Measurements from ENCODE around the gene TNNT3.

DNA sequence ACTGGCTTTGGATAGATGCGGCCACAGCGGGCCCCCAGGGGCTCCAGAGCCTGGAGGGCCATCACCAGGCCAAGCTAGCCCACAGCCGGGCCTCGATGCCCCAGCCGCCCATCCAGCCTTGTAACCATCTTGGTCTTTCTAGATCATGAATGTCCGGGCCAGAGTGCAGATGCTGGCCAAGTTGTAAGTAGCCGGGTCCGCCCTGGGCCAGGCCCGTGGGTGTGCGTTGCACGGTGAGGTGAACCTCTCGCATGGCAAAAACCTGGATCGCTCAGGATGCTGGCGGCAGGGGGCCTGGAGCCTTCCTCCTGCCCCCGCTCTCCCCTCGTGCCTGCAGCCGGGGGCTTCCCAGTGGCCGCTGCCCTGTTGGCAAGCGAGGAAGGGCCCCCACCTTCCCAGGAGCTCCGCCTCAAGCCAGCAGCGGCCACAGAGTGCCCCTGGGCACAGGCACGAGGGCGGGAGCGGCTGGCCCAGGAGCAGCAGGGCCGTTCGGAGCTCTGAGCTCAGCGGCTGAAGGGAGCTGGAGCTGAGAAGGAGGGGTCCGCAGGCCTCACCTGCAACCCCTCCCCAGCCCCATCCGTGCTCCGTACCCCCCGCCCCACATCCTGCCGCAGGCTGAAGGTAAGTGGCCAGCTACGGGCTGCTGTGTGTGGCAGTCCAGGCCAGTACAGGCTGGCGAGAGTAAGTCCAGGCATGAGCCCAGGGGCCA lies 16.7 kb downstream of the TNNT3 start:
- TF ChIP-seq, protein P1, sequence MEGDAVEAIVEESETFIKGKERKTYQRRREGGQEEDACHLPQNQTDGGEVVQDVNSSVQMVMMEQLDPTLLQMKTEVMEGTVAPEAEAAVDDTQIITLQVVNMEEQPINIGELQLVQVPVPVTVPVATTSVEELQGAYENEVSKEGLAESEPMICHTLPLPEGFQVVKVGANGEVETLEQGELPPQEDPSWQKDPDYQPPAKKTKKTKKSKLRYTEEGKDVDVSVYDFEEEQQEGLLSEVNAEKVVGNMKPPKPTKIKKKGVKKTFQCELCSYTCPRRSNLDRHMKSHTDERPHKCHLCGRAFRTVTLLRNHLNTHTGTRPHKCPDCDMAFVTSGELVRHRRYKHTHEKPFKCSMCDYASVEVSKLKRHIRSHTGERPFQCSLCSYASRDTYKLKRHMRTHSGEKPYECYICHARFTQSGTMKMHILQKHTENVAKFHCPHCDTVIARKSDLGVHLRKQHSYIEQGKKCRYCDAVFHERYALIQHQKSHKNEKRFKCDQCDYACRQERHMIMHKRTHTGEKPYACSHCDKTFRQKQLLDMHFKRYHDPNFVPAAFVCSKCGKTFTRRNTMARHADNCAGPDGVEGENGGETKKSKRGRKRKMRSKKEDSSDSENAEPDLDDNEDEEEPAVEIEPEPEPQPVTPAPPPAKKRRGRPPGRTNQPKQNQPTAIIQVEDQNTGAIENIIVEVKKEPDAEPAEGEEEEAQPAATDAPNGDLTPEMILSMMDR (IDR thresholded peaks at IDR 0.05), result no peak
- TF ChIP-seq POLR2A (IDR thresholded peaks at IDR 0.05), result no peak

Measured in stomach (tissue), 4 donors.